ENCODE results near the gene TEKT5.
"Not testable (repeated sequence)": the region's sequence is repeated elsewhere in the genome, so short reads cannot be mapped to it uniquely, and the experiment has no call there.

TEKT5 gene

DNA sequence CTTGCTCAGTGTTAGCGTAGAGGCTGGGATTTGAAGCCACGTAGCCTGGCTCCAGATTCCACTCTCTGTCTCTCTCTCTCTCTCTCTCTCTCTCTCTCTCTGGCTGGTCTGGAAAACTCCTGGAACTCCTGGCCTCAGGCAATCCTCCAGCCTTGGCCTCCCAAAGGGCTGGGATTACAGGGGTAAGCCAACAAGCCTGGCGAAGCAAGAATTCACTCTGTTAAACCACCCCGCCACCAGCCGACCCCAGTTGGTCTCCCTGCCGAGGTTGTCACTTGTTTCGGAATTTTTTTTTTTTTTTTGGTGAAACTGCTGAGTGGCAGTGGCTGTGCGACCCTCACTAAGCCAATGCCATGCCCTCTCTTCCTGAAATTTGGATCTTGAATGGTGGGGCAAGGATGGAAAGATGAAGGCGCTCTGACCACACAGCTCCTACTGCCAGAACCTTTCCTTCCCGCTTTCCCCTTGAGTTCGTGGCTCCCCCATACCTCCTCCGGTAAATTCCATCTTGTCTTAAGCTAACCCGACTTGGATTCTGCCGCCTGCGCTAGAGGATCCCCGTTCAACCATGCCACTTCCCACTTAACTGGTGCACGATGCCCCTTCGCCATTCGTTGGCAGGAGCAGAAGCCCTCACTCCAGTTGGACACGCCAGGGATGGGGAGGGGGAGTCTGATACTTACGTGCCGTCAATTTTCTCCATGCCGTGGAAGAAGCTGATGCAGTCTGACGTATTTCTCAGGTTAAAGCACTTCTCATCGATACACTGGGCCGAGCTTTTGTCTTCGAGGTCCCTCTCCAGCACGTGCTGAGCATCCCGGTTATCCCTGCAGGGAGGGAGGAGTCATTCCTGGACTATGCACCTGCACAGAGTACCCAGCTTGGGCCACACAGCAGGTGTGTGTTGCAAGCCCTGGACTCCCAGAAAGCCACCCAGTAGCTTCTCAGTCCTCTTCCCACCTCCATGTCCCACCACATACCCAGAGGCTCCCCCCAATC, 13.1 kb downstream of the TEKT5 start:
- TF ChIP-seq, protein P1, sequence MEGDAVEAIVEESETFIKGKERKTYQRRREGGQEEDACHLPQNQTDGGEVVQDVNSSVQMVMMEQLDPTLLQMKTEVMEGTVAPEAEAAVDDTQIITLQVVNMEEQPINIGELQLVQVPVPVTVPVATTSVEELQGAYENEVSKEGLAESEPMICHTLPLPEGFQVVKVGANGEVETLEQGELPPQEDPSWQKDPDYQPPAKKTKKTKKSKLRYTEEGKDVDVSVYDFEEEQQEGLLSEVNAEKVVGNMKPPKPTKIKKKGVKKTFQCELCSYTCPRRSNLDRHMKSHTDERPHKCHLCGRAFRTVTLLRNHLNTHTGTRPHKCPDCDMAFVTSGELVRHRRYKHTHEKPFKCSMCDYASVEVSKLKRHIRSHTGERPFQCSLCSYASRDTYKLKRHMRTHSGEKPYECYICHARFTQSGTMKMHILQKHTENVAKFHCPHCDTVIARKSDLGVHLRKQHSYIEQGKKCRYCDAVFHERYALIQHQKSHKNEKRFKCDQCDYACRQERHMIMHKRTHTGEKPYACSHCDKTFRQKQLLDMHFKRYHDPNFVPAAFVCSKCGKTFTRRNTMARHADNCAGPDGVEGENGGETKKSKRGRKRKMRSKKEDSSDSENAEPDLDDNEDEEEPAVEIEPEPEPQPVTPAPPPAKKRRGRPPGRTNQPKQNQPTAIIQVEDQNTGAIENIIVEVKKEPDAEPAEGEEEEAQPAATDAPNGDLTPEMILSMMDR (IDR thresholded peaks at IDR 0.05; ENCODE audit: poor library complexity, severe bottlenecking): no peak
- ATAC-seq (ENCODE audit: low read depth) (no peak), DNase-seq (ENCODE audit: low spot score) (no peak)
- Histone ChIP-seq H3K27me3 (ENCODE audit: insufficient read depth, poor library complexity, severe bottlenecking) (no peaks in the 10 kb centered on the region), H3K36me3 (ENCODE audit: low read depth) (no peaks in the 10 kb centered on the region), H3K4me1 (ENCODE audit: insufficient read depth, poor library complexity, severe bottlenecking) (no peaks in the 10 kb centered on the region), H3K4me3 (ENCODE audit: severe bottlenecking) (no peak overlapping the region), H3K27ac (ENCODE audit: poor library complexity, severe bottlenecking) (no peak overlapping the region), H3K9me3 (ENCODE audit: severe bottlenecking) (no peaks in the 10 kb centered on the region)

DNA sequence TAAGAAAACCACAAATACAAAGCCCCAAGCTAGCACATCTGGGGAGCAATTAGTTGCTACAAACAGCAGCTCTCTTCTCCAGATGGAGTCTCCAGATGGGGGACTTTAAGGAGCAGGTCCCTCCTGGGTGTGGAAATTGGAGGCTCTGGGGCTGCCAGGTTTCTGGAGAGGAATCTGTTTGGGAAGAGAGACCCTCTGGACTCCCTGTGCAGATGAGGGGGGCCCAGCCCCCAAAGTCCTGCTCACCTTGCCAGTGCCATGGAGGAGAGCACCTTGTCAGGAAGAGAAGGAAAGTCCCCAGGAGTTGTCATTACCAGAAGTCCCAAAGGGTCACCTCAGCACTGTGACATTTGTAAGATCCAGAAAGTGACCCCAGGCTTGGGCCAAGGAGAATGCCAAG, 14.8 kb downstream of the TEKT5 start:
- ATAC-seq (ENCODE audit: low read depth) (no peak), DNase-seq (ENCODE audit: low spot score) (no peak)
- Histone ChIP-seq H3K4me3 (ENCODE audit: severe bottlenecking) (no peak overlapping the region), H3K9me3 (ENCODE audit: severe bottlenecking) (no peaks in the 10 kb centered on the region), H3K27ac (ENCODE audit: poor library complexity, severe bottlenecking) (no peak overlapping the region), H3K27me3 (ENCODE audit: insufficient read depth, poor library complexity, severe bottlenecking) (no peaks in the 10 kb centered on the region), H3K36me3 (ENCODE audit: low read depth) (no peaks in the 10 kb centered on the region), H3K4me1 (ENCODE audit: insufficient read depth, poor library complexity, severe bottlenecking) (no peaks in the 10 kb centered on the region)
- TF ChIP-seq, protein P1 (IDR thresholded peaks at IDR 0.05; ENCODE audit: poor library complexity, severe bottlenecking): no peak

DNA sequence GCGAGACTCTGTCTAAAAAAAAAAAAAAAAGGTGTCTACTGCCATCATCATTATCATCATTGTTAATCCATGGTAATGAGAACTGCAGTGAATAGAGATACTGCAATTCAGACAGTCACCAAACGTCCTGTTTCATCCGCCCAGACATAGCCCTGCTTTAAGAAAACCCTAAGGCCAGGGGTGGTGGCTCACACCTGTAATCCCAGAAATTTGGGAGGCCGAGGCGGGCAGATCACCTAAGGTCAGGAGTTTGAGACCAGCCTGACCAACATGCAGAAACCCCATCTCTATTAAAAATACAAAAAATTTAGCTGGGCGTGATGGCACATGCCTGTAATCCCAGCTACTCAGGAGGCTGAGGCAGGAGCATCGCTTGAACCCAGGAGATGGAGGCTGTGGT, 15.3 kb downstream of the TEKT5 start:
- H3K4me3 ChIP-seq (ENCODE audit: severe bottlenecking); H3K9me3 ChIP-seq (ENCODE audit: severe bottlenecking); ATAC-seq (ENCODE audit: low read depth); H3K4me1 ChIP-seq (ENCODE audit: insufficient read depth, poor library complexity, severe bottlenecking); H3K27me3 ChIP-seq (ENCODE audit: insufficient read depth, poor library complexity, severe bottlenecking); H3K27ac ChIP-seq (ENCODE audit: poor library complexity, severe bottlenecking); H3K36me3 ChIP-seq (ENCODE audit: low read depth); DNase-seq (ENCODE audit: low spot score): not testable (repeated sequence)

DNA sequence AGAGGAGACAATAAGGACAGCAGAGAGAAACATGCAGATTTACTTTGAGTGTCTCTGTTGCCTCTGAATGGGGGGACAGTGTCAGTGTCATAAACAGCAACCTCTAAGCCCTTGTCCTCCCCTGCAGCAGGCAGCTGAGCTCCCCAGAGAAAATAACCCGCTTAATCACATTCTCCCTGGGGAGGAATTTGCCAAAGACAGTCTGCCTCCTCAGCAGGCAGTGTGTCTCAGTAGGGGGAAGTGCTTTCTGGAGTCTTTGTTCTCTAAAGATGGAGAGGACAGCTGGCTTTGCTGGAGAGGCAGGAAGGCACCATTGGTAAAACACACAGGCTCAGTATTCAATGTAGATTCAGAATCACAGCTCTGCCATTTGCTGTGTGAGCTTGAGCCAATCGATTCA, 16.1 kb downstream of the TEKT5 start:
- Histone ChIP-seq H3K4me3 (ENCODE audit: severe bottlenecking) (no peak overlapping the region), H3K36me3 (ENCODE audit: low read depth) (no peaks in the 10 kb centered on the region), H3K27me3 (ENCODE audit: insufficient read depth, poor library complexity, severe bottlenecking) (no peaks in the 10 kb centered on the region), H3K4me1 (ENCODE audit: insufficient read depth, poor library complexity, severe bottlenecking) (no peaks in the 10 kb centered on the region), H3K9me3 (ENCODE audit: severe bottlenecking) (no peaks in the 10 kb centered on the region), H3K27ac (ENCODE audit: poor library complexity, severe bottlenecking) (no peak overlapping the region)
- TF ChIP-seq, protein P1 (IDR thresholded peaks at IDR 0.05; ENCODE audit: poor library complexity, severe bottlenecking): no peak
- ATAC-seq (ENCODE audit: low read depth) (no peak), DNase-seq (ENCODE audit: low spot score) (no peak)

DNA sequence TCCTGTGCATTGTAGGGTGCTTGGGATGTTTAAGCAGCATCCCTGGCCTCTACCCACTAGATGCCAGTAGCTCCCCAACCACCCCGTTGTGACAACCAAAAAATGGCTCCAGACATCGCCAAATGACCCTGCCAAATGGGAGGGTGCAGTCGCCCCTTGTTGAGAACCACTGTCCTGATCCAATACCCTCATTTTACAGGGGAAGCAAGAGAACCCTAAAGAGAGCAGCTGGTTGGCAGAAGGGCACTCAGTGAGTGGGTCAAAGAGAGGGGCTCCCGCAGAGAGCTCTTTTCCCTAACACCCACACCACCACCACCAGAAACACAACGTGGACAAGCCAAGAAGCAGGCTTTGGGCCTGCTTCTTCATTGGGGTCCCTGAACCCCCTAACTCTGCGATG, 18.4 kb downstream of the TEKT5 start:
- no peak overlapping the region for H3K27ac ChIP-seq (ENCODE audit: poor library complexity, severe bottlenecking)
- TF ChIP-seq, protein P1 (IDR thresholded peaks at IDR 0.05; ENCODE audit: poor library complexity, severe bottlenecking): no peak
- DNase-seq (ENCODE audit: low spot score) (no peak), ATAC-seq (ENCODE audit: low read depth) (no peak)
- H3K9me3 ChIP-seq (ENCODE audit: severe bottlenecking): no peaks in the 10 kb centered on the region
- H3K36me3 ChIP-seq (ENCODE audit: low read depth): no peaks in the 10 kb centered on the region
- H3K4me1 ChIP-seq (ENCODE audit: insufficient read depth, poor library complexity, severe bottlenecking): no peaks in the 10 kb centered on the region
- H3K27me3 ChIP-seq (ENCODE audit: insufficient read depth, poor library complexity, severe bottlenecking): no peaks in the 10 kb centered on the region
- no peak overlapping the region for H3K4me3 ChIP-seq (ENCODE audit: severe bottlenecking)

Measured in RWPE2 (cell line).